Ramos (cell line): ENCODE results near the gene SUCLG1.

Source experiments
- in situ Hi-C: fragments of 300-500 bp; cut with MboI; formaldehyde crosslinking; loops from one replicate; pipeline ENCODE4 v1.14.3; 2022; ENCODE audit warnings: low sequenced_read_pairs; ENCODE audit not compliant: unreplicated experiment

The SUCLG1 gene

GRCh38 chr2:84459018-84459943 is at the start of gene SUCLG1:
SUCLG1 (minus strand) TSS chr2:84459280; CDS start chr2:84459269, 11 bp downstream.
- in situ Hi-C loops, result no loop called here

GRCh38 chr2:84498150-84498799 is 39.2 kb upstream of the SUCLG1 start:
- in situ Hi-C loops, result loop anchor here (10.0 kb wide), 1 partner anchor 787 kb away; no protein-coding TSS in a partner anchor

GRCh38 chr2:84497285-84497684 is 38.2 kb upstream of the SUCLG1 start:
- in situ Hi-C loops, result loop anchor here (10.0 kb wide), 1 partner anchor 788 kb away; no protein-coding TSS in a partner anchor

- in situ Hi-C loops, result loop anchor here (10.0 kb wide), 1 partner anchor 788 kb away; no protein-coding TSS in a partner anchor
These were observed 37.3 kb upstream of the SUCLG1 start for GRCh38 chr2:84496386-84496785.

GRCh38 chr2:84495539-84496146 is 36.6 kb upstream of the SUCLG1 start:
- in situ Hi-C loops, result loop anchor here (10.0 kb wide), 1 partner anchor 789 kb away; no protein-coding TSS in a partner anchor

- in situ Hi-C loops, result loop anchor here (5.0 to 10.0 kb wide), 2 partner anchors 378 to 791 kb away; no protein-coding TSS in a partner anchor
These were observed 35.0 kb upstream of the SUCLG1 start for GRCh38 chr2:84494070-84494469.

GRCh38 chr2:84493514-84493913 is 34.4 kb upstream of the SUCLG1 start:
- in situ Hi-C loops, result loop anchor here (5.0 to 10.0 kb wide), 2 partner anchors 379 to 791 kb away; no protein-coding TSS in a partner anchor

- in situ Hi-C loops, result loop anchor here (5.0 to 10.0 kb wide), 2 partner anchors 380 to 792 kb away; no protein-coding TSS in a partner anchor
These were observed 33.5 kb upstream of the SUCLG1 start for GRCh38 chr2:84492571-84492970.

GRCh38 chr2:84491741-84492140 is 32.7 kb upstream of the SUCLG1 start:
- in situ Hi-C loops, result loop anchor here (5.0 to 10.0 kb wide), 2 partner anchors 381 to 793 kb away; no protein-coding TSS in a partner anchor

- in situ Hi-C loops, result loop anchor here (5.0 to 10.0 kb wide), 2 partner anchors 381 to 794 kb away; no protein-coding TSS in a partner anchor
These were observed 32.2 kb upstream of the SUCLG1 start for GRCh38 chr2:84491256-84491655.

GRCh38 chr2:84487298-84487996 is 28.4 kb upstream of the SUCLG1 start:
- in situ Hi-C loops, result no loop called here

GRCh38 chr2:84486441-84487115 is 27.5 kb upstream of the SUCLG1 start:
- in situ Hi-C loops, result no loop called here

- in situ Hi-C loops, result no loop called here
These were observed 24.2 kb upstream of the SUCLG1 start for GRCh38 chr2:84483320-84483719.

GRCh38 chr2:84482603-84483002 is 23.5 kb upstream of the SUCLG1 start:
- in situ Hi-C loops, result no loop called here

GRCh38 chr2:84481702-84482101 is 22.6 kb upstream of the SUCLG1 start:
- in situ Hi-C loops, result no loop called here

GRCh38 chr2:84478867-84479266 is 19.8 kb upstream of the SUCLG1 start:
- in situ Hi-C loops, result no loop called here

- in situ Hi-C loops, result no loop called here
These were observed 18.8 kb upstream of the SUCLG1 start for GRCh38 chr2:84477886-84478285.

GRCh38 chr2:84474176-84474575 is 15.1 kb upstream of the SUCLG1 start:
- in situ Hi-C loops, result no loop called here
